ENCODE data around the gene AVPI1. TPM values are rescaled to one million over a fixed set of nuclear protein-coding genes. Genes with fewer than 3 reads are reported as not detected.
"Not testable (repeated sequence)": the region's sequence is repeated elsewhere in the genome, so short reads cannot be mapped to it uniquely, and the experiment has no call there.

Gene AVPI1
- total RNA-seq, 2 donors from 2014 or later = 15.0 to 17.6 TPM

DNA sequence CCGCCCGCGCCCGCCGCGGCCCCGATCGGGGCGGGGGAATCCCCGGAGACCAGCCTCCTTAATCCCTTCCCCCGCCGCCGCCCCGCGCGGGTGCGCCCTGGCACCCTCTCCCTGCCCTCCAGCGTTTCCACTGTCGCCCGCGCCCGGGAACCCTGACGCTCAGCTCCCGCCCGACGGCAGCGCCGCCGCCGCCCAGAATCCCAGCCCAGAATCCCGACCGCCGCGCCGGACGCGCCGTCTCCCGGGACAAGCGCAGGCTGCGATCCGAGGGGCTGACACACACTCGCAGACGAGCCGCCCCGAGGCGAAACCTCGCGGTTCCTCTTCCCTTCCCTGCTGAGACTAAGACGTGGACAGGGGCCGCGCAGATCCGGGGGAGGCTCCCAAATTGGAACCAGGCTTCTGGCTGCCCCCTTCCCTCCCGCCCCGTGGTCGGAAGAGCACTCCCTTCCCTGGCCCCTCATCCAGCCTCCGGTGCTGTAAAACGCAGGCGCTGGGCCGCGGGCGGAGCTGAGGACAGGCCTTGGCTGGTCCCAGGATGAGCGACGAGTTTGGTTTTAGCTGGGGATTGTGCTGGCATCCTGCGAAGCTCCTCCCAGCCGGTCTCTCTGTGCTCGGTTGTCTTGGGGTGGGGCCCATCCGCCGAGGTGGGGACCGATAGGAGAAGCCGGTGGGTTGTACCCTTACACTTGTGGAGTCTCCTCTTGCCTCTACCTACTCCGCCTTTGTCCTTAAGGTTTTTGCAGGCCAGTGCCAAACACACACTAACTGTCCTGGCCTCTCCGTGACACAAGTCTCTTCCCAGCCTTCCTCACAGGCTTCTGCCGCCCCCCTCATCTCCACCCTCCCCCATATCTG, 27.6 kb upstream of the AVPI1 start:
- peak; percentile 94 for DNase-seq (ENCODE audit: low spot score)
- intact Hi-C loops (cut with DNase I) = no loop called here

DNA sequence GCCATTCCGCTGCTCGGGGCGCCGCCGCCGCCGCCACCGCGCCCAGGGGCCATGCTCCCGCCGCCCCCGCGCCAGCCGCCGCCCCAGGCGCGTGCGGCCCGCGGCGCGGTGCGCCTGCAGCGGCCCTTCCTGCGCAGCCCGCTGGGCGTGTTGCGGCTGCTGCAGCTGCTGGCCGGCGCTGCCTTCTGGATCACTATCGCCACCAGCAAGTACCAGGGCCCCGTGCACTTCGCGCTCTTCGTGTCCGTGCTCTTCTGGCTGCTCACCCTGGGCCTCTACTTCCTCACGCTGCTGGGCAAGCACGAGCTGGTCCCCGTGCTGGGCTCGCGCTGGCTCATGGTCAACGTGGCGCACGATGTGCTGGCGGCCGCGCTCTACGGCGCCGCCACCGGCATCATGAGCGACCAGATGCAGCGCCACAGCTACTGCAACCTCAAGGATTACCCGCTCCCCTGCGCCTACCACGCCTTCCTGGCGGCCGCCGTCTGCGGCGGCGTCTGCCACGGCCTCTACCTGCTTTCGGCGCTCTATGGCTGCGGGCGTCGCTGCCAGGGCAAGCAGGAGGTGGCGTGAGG, 26.9 kb upstream of the AVPI1 start:
- intact Hi-C loops (cut with DNase I) = no loop called here
- peak; percentile 94 for DNase-seq (ENCODE audit: low spot score)

DNA sequence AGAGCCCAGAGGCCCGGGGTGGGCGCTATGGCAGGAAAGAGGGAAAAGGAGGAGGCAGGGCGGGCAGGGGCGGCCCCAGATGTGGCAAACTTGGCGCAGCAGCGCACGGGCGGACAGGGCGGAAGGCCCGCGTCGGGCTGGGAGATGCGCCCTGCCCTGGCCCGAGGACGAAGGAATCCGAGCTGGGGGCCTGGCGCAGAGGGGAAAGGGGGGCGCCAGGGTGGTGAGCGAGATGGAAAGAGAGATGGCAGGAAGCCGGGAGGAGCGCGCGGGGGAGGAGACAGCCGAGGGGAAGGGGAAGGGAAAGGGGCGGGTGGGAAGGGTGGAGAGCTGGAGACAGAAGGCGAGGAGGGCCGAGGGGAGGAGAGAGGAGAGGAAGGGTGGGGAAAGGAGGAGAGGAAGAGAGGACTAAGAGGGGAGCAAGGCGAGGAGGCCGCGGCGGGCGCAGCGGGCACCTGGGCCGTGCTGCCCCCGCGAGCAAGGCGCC, 26.3 kb upstream of the AVPI1 start, which contains the start of gene MARVELD1:
MARVELD1 (plus strand) TSS at position 392 of the 487 bp plus-strand sequence. CDS start 147 bp downstream, outside the sequence.
- intact Hi-C loops (cut with DNase I) = no loop called here
- peak; percentile 95 for DNase-seq (ENCODE audit: low spot score)

- intact Hi-C loops (cut with DNase I) = no loop called here
- no peak for DNase-seq (ENCODE audit: low spot score)
Measured at GRCh38 chr10:97711640-97712572, 24.9 kb upstream of the AVPI1 start.

DNA sequence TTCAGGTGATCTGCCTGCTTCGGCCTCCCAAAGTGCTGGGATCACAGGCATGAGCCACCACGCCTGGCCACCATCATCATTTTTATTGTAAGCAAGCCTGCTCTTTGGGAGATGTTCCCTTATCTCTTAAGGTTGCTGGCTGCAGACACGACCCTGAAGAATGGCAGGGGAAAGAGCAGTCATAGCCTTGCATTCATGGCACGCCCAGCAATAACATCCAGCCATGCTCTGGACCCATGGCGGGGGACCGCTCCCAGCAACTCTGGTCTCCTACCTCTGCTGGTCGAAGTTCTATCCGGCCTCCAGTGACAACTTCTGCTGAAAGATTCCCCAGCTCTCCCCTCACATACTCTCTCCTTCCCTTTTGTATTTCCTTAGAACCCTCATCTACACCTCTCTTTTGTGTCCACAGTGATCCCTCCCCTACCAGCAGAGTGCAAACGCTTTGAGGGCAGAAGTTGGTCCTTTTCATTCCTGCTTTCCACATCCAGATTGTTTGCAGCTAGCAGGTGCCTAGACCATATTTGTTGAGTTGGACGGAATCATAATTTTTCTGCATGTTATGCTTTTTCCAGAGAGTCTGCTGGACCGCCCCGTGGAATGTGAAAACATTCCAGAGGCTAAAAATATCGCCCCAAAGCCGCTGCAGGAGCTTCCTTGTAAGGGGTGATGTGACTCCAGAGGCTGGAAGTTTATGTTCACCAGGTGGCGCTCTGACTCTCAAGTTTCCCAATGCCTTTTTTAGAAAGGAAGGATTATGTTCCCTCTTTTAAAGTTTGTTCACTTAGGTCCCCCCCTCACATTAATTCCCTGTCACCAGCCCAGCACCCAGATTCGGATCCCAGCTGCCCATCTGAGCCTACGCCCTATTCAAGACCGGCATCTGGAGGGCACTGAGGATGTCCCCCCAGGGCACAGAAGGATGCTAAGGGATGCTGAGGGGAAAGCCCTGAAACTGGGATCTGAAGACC, 22.2 kb upstream of the AVPI1 start:
- DNase-seq (ENCODE audit: low spot score) = peak; percentile 88
- intact Hi-C loops (cut with DNase I) = no loop called here

- no peak for DNase-seq (ENCODE audit: low spot score)
- intact Hi-C loops (cut with DNase I) = no loop called here
Measured at GRCh38 chr10:97708167-97708566, 21.1 kb upstream of the AVPI1 start.

DNA sequence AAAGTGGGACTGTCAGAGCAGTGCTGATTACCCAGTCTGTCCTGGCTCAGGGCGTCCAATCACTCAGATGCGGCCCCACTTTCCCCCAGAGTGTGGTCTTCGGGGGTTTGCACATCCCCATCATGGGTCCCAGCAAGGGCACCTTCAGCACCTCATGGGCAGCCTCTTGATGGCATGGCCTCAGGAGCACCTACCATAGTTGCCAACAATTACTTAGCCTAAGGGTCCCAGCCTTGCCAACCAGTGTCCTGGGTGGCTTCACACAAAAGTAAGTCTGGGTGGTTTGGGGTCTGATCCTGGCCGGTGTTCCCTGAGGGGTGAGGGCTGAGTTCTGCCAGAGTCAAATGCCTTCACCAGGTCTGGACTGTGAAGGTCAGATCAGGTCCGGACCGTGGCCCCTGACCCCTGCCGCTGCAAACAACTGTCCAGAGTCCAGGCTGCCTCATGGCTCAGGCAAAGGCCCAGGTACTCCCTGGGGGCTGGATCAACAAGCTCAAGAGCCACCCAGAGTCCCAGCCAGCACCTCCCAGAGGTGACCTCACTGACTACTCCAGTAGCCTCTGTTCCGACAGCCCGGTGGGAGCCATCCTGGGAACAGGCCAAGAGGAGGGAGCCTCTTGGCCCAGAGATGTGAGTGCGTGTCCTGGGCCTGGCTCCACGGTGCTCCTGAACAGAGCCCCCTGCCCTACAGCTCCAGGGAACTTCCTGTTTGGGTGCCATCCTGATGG, 20.3 kb upstream of the AVPI1 start:
- no peak for DNase-seq (ENCODE audit: low spot score)
- intact Hi-C loops (cut with DNase I) = no loop called here

DNA sequence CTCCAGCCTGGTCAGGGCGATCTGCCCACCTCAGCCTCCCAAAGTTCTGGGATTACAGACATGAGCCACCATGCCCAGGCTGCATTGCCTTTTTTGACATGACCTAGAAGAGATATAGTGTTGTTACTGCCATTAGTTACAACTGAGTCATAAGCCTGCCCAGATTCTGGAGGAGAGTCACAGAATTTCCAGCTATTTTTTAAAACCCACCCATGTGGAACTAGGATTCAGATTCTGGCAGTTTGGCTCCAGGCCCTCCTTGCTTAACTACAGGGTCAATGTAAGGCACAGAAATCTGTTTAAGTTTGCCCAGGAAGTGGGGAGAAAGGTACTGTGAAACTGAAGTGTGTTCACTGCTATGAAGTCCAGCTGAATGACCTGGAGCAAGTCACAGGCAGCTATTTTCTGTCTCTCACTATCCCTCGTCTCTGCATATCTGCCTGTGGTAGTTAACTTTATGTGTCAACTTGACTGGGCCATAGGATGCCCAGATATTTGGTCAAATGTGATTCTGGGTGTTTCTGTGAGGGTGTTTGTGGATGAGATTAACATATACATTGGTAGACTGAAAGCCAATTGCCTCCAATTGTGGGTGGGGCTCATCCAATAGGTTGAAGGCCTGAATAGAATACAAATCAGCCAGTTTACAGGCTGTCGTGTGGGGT, 18.1 kb upstream of the AVPI1 start:
- intact Hi-C loops (cut with DNase I) = loop anchor here in 1 of 2 donors (2.0 kb wide), 1 partner anchor 26 kb away; no protein-coding TSS in a partner anchor
- no peak for DNase-seq (ENCODE audit: low spot score)

- intact Hi-C loops (cut with DNase I) = loop anchor here in 1 of 2 donors (2.0 kb wide), 1 partner anchor 26 kb away; no protein-coding TSS in a partner anchor
- no peak for DNase-seq (ENCODE audit: low spot score)
Measured at GRCh38 chr10:97704341-97704740, 17.3 kb upstream of the AVPI1 start.

GRCh38 chr10:97703398-97704067, 16.5 kb upstream of the AVPI1 start:
- no peak for DNase-seq (ENCODE audit: low spot score)
- intact Hi-C loops (cut with DNase I) = loop anchor here in 1 of 2 donors (1.0 to 2.0 kb wide), 2 partner anchors 27 kb away; no protein-coding TSS in a partner anchor

DNA sequence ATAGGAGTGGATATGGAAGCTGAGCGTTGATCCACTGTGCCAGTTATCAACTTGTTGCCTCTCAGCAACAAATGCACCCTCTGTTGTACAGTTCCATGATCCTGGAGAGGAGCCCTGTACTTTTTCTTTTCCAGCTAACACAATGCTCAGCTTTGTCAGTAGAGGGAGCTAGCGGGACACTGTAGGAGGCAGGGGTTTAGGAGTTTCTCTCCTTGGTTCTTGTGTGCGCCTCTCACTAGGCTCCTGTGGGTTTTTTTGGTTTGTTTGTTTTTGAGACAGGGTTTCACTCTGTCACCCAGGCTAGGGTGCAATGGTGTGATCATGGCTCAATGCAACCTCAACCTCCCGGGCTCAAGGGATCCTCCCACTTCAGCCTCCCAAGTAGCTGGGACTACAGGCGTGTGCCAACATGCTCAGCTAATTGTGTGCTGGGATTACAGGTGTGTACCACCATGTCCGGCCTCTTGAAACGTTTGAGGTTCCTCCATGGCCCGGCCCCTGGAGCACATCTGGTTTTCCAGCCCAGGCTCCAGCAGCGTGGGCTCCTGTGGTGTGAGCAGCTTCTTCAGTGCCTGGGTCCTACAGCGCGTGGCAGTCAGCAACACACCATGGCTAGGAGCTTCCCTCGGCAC, 14.5 kb upstream of the AVPI1 start:
- DNase-seq (ENCODE audit: low spot score) = no peak
- intact Hi-C loops (cut with DNase I) = loop anchor here in 1 of 2 donors (1.0 kb wide), 1 partner anchor 25 kb away; no protein-coding TSS in a partner anchor

- peak; percentile 58 for DNase-seq (ENCODE audit: low spot score)
- intact Hi-C loops (cut with DNase I) = not testable (repeated sequence)
Measured at GRCh38 chr10:97698072-97698655, 11.1 kb upstream of the AVPI1 start.

GRCh38 chr10:97690133-97690532, 3.1 kb upstream of the AVPI1 start:
- intact Hi-C loops (cut with DNase I) = no loop called here
- DNase-seq (ENCODE audit: low spot score) = no peak

- intact Hi-C loops (cut with DNase I) = loop anchor here in 1 of 2 donors (5.0 kb wide), 1 partner anchor 48 kb away; the partner anchor contains the start of gene ZFYVE27
- DNase-seq (ENCODE audit: low spot score) = no peak
Measured at GRCh38 chr10:97689559-97690020, 2.5 kb upstream of the AVPI1 start.

Data from posterior vena cava (tissue), 2 donors.